ENCODE measurements around the gene BLOC1S5.
"Not testable (repeated sequence)": the region's sequence is repeated elsewhere in the genome, so short reads cannot be mapped to it uniquely, and the experiment has no call there.

BLOC1S5 gene

DNA sequence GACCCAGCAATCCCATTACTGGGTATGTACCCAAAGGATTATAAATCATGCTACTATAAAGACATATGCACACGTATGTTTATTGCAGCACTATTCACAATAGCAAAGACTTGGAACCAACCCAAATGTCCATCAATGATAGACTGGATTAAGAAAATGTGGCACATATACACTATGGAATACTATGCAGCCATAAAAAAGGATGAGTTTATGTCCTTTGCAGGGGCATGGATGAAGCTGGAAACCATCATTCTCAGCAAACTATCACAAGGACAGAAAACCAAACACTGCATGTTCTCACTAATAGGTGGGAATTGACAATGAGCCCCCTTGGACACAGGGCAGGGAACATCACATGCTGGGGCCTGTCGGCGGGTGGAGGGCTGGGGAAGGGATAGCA is 30.1 kb downstream of the BLOC1S5 start:
- DNase-seq = not testable (repeated sequence)

DNA sequence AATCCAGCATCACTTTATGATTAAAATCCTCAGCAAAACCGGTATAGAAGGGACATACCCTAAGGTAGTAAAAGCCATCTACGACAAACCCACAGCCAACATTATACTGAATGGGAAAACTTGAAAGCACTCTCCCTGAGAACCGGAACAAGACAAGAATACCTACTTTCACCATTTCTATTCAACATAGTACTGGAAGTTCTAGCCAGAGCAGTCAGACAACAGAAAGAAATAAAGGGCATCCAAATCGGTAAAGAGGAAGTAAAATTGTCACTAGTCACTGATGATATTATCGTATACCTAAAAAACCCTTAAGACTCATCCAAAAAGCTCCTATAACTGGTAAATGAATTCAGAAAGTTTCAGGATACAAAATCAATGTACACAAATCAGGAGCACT is 33.3 kb downstream of the BLOC1S5 start:
- no peak for DNase-seq

- no peak for DNase-seq
Observed at GRCh38 chr6:8029243-8029870, 34.8 kb downstream of the BLOC1S5 start.

- peak; percentile 2 for DNase-seq
Observed at GRCh38 chr6:8027965-8028651, 36.1 kb downstream of the BLOC1S5 start.

- no peak for DNase-seq
Observed at GRCh38 chr6:8026800-8027199, 37.4 kb downstream of the BLOC1S5 start.

- no peak for DNase-seq
Observed at GRCh38 chr6:8025191-8025590, 39.0 kb downstream of the BLOC1S5 start.

GRCh38 chr6:8023638-8024037 is 40.6 kb downstream of the BLOC1S5 start:
- no peak for DNase-seq

DNA sequence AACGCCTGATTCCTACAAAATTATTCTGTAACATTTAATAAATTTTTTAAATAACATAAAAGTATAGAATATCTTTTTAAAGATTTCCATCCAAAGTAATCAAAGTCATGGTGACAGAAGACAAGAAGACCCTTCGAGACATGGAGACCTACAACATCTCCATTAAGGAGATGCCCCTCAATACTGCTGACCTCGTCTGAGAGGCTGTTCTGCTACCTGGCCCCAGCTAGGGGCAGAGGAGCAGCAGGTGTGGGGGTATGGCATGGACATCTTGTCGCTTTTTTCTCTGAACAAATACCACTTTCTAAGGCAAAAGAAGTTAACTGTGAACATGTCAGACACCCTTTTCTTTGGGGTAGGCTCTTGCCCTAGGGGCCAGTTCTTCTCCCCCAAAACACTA is 44.1 kb downstream of the BLOC1S5 start:
- no peak for DNase-seq

GRCh38 chr6:8017705-8018104 is 46.5 kb downstream of the BLOC1S5 start:
- no peak for DNase-seq

GRCh38 chr6:8017276-8017701 is 46.9 kb downstream of the BLOC1S5 start:
- no peak for DNase-seq

DNA sequence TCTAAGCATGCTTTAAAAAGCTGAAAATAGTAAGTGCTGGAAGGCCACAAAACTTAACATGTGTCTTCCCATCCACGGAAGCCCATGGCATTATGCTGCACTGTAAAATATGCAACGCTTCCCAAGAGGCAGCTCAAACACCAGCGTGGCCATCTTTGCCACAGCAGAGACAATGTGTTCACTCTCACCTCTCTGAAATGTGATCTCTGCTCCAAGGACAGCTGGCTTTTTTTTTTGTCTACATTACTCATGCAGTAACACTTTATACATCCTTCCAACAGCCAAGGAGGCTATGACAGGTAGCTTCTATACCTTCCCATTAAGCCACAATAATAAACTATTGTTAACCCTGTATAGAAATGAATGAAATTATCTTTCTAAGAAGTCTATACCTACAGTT is 49.2 kb downstream of the BLOC1S5 start:
- no peak for DNase-seq

DNA sequence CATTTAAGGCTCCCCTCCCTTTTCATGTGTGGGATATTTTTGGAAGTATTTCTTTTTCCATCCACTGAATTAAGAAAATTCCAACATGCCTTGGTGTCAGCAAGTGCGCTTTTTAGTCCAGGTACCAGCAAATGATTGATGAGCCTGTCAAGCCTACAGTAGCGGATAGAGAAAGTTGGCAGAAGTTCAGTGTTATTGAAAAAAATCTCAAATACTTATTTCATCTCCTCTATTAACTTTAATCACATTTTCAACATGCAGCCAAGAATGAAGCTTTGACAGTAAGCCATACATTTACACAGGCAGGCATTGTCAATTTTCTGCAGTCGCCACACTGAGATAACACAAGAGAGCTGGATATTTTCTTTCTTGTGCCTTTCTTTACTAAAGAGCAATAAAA is 50.4 kb downstream of the BLOC1S5 start:
- DNase-seq = no peak

GRCh38 chr6:8006208-8006607 is 58.0 kb downstream of the BLOC1S5 start:
- DNase-seq = peak; percentile 12

- DNase-seq = no peak
Observed at GRCh38 chr6:8005136-8005535, 59.1 kb downstream of the BLOC1S5 start.

GRCh38 chr6:8000636-8001035 is 63.6 kb downstream of the BLOC1S5 start:
- DNase-seq = no peak

DNA sequence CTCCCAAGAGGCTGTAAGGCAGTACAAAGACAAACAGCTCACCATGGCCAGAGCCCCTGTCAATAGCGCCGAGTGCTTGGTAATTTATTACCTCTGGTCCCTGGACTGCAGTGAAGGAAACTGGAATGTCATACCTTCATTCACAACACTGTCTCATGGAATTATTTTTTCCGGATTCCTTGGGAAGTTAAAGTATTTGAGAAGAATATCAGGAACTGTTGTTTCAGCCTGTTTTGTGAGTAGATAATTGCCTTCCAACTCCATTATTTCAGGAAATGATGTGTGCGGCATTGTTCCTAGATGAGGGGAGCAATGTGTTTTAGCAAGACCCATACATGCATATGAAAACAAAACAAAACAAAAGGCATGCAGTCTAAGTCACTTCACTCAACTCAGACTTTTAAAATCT is 64.0 kb downstream of the BLOC1S5 start:
- no peak for DNase-seq

DNA sequence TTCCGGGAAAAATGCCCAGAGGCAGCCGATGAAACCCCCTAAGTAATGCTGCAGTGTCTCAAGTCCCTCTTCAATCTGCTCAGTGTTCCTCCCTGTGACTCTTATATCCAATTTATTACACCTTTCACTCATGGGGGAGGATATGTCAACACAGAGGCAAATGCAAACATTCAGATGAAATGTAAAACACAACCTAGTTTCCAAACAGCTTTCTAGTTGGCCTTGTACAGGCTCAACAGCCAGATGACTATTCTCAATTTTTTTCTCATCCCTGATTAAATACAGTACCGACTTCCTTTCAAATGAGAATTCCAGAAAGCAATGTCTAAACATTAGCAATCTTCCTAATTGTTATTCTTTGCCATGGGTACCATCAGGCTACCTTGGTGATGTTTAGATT is 65.0 kb downstream of the BLOC1S5 start:
- DNase-seq = no peak

DNA sequence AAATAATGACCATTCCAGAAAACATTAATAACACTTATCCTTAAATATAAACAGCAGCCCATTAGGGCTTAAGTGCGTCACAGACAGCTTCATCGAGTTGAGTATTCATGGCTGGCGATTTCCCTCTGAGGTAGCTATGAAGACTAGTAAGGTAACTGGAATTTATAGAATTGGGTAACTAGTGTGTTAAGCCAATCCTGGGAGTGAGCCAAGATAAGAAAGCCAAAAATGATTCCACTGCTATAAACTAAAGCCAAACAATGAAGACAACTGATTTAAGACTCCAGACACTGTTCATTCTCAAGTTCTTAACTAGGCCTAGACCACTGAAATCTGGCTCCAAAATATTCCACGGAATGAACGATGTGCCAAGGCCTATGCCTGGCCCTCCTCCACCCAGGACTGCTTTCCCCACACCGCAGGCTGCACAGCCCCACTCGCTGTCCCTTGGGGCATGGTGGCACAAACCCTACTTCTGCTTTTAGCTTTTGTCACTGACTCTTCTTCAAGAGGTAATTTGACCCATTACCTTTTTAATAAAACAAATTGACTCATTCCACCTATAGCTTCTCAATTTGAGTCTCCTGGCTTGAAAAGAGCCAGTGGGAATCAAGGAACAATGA is 66.0 kb downstream of the BLOC1S5 start:
- peak; percentile 77 for DNase-seq

DNA sequence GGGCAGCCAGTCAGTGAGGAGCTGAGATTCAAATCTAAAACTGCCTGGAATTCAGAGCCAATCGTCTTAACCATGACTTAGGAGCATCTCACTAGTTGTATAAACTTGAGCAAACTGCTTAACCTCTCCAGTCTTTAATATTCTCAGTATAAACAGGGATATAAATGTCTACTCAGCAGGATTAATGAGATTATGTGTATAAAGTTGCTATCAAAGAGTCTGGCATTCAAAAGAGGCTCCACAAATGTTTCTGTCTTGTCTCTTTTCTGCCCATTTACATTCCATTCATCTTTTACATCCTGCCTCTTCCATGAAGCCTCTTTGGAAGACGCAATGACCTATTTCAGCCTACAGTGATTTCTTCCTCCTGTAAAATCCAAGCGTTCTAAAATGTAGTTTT is 66.9 kb downstream of the BLOC1S5 start:
- DNase-seq = no peak

DNA sequence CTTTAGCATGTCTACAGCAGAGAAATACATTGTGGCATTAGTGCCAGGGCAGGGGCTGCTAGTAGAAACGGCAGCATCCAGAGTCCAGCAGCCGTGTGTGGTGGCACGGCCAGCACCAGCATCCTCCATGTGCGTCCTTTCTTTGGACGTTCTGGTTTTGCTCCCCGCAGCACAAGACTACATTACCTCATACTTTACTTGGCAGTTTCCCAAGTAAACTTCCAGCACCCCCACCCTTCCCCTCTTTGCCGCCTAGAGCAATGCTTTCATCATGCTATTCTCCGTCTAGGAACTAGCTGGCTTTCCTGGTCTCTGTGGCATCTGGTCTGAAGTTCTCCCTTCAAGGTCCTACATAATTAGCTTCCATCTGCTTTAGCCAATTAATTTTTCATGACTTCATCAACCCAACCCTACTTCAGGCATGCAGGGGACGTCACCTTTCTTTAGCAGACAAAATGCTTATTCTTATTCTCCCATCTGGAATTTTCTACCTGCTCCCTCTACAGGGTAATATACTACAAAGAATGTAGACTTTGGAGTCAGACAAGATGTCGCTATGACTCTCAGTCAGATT is 67.6 kb downstream of the BLOC1S5 start:
- no peak for DNase-seq

GRCh38 chr6:7993952-7994351 is 70.2 kb downstream of the BLOC1S5 start:
- DNase-seq = no peak

GRCh38 chr6:7993399-7993798 is 70.8 kb downstream of the BLOC1S5 start:
- DNase-seq = no peak

DNA sequence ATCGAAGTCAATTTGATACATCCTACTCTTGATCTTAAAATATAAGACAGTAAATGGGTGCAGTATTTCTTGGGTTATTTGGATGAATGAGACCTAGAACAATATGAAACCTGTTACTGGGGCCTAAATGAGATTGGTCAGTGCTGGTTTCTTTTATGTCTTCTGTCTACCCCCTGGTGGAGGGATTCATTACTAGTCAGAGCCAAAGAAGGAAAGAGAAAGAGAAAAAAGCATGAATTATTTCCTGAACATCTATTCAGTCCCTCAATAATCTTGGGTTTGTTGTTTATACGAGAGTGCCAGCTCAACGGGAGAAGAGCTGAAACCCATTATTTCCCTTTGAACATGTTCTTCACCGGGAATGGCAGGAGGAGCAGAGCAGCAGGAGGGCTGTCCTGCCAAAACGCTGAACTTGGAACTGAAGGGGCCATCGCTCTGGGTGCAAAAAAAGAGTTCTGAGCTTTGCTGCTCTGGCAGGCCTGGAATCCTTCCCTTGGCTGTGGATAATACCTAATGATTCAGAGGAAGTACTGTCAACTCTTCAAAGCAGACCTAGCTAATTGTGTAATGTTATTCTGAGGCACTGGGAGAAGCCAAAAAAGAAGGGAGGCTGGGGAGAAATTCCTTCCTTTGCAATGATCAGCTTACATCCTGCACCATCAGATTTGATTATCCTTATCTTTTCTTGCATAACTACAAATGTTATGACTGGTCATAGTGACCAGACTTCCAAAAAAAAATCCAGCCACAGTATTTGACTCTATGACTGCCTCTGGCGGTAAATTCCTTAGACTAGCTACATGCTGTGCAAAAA is 72.0 kb downstream of the BLOC1S5 start:
- peak; percentile 71 for DNase-seq
